Effector CD8-positive, alpha-beta T cell (primary cell): ENCODE measurements around the gene ZDHHC18.
A peak's percentile ranks its signal among the peaks of the same experiment; 100 is the strongest.
"Not testable (repeated sequence)": the region's sequence is repeated elsewhere in the genome, so short reads cannot be mapped to it uniquely, and the experiment has no call there.

Experiments used
- DNase-seq: peaks from one replicate; lab custom pipeline; 2025; lab: John Stamatoyannopoulos, UW

ZDHHC18 gene

GRCh38 chr1:26858891-26859640 lies 32.6 kb downstream of the ZDHHC18 start:
- DNase-seq = no peak

GRCh38 chr1:26861286-26861701 lies 34.8 kb downstream of the ZDHHC18 start:
- no peak for DNase-seq

- no peak for DNase-seq
These were observed 35.4 kb downstream of the ZDHHC18 start for GRCh38 chr1:26861889-26862378.

DNA sequence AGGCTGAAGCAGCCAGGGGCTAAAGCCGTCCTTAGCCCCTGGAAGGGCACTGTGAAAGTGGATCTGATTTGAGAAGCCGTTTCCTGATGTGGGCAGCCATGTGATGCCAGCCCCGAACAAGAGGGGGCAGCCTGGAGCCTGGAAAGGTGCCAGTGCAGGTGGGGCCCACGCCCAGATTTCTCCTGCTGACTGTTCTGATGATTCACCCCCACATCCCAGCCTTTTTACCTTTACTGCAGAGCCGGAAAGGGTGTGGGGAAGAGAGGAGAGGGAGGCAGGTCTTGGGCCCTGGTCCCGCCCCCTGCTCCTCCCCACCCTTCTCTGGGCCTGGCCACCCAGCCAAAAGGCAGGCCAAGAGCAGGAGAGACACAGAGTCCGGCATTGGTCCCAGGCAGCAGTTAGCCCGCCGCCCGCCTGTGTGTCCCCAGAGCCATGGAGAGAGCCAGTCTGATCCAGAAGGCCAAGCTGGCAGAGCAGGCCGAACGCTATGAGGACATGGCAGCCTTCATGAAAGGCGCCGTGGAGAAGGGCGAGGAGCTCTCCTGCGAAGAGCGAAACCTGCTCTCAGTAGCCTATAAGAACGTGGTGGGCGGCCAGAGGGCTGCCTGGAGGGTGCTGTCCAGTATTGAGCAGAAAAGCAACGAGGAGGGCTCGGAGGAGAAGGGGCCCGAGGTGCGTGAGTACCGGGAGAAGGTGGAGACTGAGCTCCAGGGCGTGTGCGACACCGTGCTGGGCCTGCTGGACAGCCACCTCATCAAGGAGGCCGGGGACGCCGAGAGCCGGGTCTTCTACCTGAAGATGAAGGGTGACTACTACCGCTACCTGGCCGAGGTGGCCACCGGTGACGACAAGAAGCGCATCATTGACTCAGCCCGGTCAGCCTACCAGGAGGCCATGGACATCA lies 36.5 kb downstream of the ZDHHC18 start, which contains the start of gene SFN:
SFN (plus strand) TSS at position 369 of the 904 bp plus-strand sequence; CDS start at position 433, 64 bp downstream.
- DNase-seq = no peak

DNA sequence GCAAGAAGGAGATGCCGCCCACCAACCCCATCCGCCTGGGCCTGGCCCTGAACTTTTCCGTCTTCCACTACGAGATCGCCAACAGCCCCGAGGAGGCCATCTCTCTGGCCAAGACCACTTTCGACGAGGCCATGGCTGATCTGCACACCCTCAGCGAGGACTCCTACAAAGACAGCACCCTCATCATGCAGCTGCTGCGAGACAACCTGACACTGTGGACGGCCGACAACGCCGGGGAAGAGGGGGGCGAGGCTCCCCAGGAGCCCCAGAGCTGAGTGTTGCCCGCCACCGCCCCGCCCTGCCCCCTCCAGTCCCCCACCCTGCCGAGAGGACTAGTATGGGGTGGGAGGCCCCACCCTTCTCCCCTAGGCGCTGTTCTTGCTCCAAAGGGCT lies 37.2 kb downstream of the ZDHHC18 start:
- DNase-seq = no peak

- peak; percentile 90 for DNase-seq
These were observed 38.4 kb downstream of the ZDHHC18 start for GRCh38 chr1:26864610-26865480.

DNA sequence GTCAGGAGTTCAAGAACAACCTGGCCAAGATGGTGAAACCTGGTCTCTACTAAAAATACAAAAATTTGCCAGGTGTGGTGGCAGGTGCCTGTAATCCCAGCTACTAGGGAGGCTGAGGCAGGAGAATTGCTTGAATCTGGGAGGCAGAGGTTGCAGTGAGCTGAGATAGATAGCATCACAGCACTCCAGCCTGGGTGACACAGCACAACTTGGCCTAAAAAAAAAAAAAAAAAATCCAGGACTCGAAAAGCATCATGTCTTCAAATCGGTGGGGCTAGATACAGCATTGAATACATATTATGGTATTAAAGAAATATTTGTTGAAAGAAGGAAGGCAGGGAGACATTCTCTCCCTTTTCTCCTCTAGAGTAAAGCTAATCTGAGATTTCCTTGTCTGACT lies 46.6 kb downstream of the ZDHHC18 start:
- not testable (repeated sequence) for DNase-seq

DNA sequence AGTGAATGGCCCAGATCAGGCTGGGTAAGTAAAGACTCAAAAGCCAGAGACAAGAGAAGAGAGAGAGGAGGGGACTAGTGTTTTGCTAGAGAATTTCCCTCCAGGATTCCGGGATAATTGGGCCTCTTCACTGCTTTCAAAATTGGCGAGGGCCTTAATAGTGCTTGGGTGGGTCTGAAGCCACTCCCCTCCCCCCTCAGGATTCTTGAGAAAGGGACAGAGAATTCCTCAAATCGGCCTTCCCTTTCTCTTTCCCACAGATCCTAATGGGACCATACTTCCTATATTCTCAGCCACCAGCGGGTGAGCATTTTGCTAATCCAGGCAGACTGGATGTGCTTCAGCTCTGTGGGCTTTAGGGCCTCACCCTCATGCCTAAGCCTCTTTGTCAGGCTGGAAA lies 48.4 kb downstream of the ZDHHC18 start:
- no peak for DNase-seq

DNA sequence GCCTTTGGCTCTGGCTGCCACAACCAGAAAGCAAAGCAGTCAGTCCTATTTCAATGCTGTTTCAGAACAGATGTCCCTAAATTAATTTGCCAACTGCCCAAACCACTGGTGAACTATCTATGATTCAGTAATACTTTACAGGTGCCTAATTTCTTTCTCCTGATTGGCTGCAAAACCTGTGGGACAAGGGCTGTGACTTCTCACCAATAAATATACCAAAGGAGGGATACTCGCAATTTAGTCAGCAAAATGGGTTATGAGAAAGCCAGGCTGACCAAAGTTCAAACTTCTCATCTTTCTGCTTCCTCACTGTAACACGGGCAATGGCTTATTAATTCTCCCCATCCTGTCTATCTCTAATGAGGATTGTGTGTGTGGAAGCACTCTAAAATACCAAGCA lies 50.8 kb downstream of the ZDHHC18 start:
- no peak for DNase-seq

- no peak for DNase-seq
These were observed 53.3 kb downstream of the ZDHHC18 start for GRCh38 chr1:26879793-26880192.

- not testable (repeated sequence) for DNase-seq
These were observed 55.1 kb downstream of the ZDHHC18 start for GRCh38 chr1:26881611-26882010.

- DNase-seq = no peak
These were observed 56.4 kb downstream of the ZDHHC18 start for GRCh38 chr1:26882696-26883463.

- no peak for DNase-seq
These were observed 60.6 kb downstream of the ZDHHC18 start for GRCh38 chr1:26887125-26887524.

DNA sequence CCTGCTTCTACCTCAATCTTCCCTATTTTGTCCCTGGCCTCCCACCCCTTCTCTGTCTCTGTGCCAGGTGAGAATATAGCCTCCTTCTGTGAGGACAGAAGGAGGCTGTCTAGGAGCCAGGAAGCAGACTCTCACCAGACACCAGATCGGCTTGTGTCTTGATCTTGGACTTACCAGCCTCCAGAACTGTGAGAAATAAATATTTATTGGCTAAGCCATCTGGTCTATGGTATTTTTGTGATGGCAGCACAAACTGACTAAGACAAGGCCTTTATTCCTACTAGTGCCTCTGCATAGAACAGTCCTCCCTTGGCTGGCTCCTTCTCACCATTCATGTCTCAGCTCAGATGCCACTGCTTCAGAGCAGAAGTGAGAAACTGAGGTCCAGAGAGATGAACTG lies 61.7 kb downstream of the ZDHHC18 start:
- no peak for DNase-seq

GRCh38 chr1:26889551-26890466 lies 63.3 kb downstream of the ZDHHC18 start, which contains the start of gene GPN2:
Gene GPN2 (minus strand): TSS chr1:26890283. CDS start chr1:26890096, 187 bp downstream.
- peak; percentile 66 for DNase-seq

GRCh38 chr1:26890467-26890796 lies 63.9 kb downstream of the ZDHHC18 start:
- DNase-seq = no peak

DNA sequence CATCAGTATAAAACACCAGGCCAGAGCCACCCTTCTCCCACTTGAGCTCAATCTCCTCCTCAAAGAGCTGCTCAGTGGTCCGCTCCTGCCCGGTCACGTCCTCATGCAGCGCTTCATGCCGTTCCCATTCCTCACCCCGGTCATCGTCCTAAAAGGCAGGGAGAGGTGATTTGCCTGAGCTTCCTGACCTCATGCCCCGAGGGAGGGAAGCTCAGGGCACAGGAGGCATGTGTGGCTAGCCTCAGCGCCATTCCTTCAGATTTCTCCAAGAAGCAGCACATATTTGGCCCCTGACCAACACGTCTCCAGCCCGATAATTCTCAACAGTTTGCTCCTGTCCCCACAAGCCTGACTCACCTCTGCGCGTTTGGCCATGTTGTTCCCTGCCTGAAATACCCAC lies 67.8 kb downstream of the ZDHHC18 start:
- no peak for DNase-seq

DNA sequence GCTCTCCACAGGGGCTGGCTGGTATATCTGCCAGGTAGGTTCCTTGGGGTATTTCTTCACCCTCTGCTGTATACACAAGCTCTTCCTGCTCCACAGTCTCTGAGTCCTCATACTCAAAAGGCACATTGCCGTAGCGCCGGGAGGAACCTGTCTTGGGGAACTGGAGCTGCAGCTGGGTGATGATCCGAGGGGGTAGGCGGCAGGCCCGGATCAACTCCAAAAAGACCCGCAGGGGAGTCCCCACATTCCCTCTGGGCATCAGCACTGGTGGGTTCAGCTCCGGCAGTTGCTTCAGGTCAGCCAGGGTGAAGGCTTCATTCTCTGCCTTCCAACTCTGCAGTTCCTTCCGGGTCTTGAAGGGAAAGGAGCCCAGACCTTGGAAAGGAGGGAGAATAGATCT lies 70.9 kb downstream of the ZDHHC18 start:
- no peak for DNase-seq

DNA sequence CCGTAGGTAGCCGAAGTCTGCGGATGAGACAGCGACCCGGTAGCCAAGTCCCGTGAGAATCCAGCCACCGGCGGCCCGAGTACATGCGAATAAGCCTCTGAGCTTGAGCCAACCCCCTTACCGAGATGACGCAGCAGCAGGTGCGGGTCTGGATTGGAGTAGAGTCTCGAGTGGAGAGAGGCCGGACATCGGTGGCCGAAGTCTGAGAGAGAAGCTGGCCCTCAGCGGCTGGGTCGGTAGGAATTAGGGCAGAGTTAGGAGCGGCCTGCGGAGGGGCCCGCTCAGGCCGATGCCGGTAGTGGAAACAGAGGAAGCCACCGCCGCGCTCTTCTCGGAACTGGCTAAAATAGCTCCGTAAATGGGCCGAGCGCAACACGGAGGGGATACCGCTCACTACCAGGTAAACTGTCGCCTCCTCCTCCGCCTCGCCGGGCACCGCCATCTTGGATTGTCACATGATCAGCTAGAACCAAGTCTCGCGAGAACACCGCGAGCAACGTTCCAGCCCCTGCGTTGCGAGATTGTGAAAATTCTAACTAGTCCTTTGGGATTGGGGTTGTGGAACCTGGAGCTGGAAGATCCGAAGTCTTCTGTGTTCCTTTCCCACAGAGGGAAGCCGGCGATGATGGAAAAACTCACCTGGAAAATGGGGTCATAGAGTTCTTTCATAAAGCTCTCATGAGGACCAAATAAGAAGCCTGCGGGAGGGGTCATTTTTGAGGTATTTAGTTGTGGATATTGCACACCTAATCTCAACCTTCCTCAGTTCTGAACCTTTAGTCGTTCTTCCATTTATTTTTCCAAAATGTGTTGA lies 73.7 kb downstream of the ZDHHC18 start, which contains the start of gene GPATCH3:
GPATCH3 (minus strand) TSS at position 467 of the 814 bp plus-strand sequence; CDS start at position 442, 25 bp downstream.
- DNase-seq = peak; percentile 83
